ENCODE results near the gene BCAP31. TPM values are rescaled to one million over a fixed set of nuclear protein-coding genes. Genes with fewer than 3 reads are reported as not detected.
A peak's percentile ranks its signal among the peaks of the same experiment; 100 is the strongest.

The BCAP31 gene
- total and polyA plus RNA-seq, 4 donors = 101 to 130 (median 123) TPM

DNA sequence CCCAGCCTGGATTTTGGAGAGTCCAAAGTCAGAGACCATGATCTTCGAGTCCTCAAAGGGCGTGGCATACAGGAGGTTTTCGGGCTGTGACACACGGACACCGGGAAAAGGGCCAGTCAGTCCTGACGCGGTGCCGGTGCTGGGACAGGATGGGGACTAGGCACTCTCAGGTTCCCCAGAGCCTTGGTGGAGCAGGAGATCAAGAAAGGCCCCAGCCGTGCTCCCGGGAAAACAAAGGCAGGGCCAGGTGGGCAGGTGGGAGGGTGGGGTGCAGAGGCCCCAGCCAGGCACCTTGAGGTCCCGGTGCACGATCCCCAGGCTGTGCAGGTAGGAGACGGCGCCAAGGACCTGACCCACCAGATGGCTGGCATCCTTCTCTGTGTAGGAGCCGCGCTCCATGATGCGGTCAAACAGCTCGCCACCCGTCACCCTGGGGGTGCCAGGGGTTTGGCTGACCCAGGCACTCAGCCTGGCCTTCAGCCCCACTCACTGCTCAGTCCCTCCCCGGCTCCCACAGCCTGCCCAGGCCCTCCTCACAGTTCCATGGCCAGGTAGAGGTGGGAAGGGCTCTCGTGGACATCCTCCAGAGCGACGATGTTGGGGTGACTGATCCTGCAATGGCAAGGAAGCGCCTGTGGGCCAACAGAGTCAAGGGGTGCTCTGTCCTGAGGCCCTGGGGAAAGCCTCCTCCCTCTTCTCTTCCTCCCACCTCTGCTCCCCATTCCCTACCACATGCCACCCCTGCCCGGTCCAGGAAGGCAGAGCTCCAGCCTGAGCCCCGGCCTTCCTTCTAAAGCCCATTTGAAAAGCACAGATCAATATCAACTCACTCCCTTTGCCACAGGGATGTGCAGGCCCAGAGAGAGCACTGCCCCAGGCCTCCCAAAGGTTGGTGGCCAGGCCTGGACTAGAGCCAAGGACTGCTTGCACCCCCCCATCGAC lies 52.3 kb downstream of the BCAP31 start:
- 90 to 95% methylated on average over 23 to 27 of the region's 27 CpGs for WGBS, 2 donors
- intact Hi-C loops (cut with DNase I) = no loop called here

DNA sequence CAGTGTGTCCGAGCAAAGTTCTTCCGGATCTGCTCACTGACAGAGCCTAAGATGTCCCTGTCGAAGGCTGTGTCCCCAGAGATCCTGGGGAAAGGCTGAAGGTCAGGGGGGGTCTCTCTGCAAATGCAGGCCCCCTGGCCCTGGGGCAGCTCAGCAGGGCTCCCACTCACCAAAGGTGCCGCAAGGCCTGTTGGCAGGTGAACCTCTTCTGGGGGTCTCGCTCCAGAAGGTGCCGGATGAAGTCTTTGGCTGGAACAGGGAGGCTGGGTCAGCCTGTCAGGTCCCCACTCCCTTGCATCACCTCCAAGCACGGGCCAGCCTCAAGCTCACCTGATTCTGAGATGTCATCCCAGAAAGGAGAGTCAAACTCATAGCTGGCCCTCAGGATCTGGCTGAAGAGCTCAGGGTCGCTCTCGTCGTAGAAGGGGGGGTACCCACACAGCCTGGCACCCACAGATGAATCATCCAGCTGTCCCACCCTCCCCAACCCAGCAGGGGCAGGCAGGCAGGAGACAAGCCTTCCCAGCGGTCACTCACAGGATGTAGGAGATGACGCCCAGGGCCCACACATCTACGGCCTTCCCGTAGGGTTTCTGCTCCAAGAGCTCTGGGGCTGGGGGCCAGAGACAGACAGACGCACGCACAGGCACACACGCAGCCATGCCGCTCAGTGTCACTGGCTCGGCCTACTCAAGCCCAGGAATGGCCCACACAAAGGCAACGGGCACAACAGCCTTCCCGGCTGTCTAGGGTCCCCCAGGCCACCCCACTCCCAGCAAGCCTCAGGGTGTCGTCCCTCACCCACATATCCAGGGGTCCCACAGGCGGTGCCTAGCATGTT lies 53.2 kb downstream of the BCAP31 start:
- no peak overlapping the region for H3K27ac ChIP-seq (ENCODE audit: low read depth in 1 of 2, low read length in 2 of 2)
- WGBS, 2 donors = 89 to 95% methylated on average over 21 to 23 of the region's 23 CpGs
- H3K4me3 ChIP-seq (ENCODE audit: low read length in 2 of 2) = no peak overlapping the region
- no peaks in the 10 kb centered on the region for H3K27me3 ChIP-seq (ENCODE audit: control insufficient read depth in 1 of 2, insufficient read depth in 2 of 2, low read length in 1 of 2)
- peak in 1 of 2 donors; percentile 69 for DNase-seq
- H3K36me3 ChIP-seq (ENCODE audit: control insufficient read depth in 1 of 2, insufficient read depth in 2 of 2, low read length in 1 of 2) = no peaks in the 10 kb centered on the region
- no peaks in the 10 kb centered on the region for H3K4me1 ChIP-seq (ENCODE audit: control insufficient read depth in 1 of 2, insufficient read depth in 2 of 2, low read length in 2 of 2)
- intact Hi-C loops (cut with DNase I) = no loop called here
- H3K9me3 ChIP-seq (ENCODE audit: control insufficient read depth, low read length) = no peaks in the 10 kb centered on the region
- ATAC-seq (ENCODE audit: low FRiP score) = no peak

More for the DNA sequence above, 52.3 kb downstream of the BCAP31 start:
- Histone ChIP-seq H3K4me1 (ENCODE audit: control insufficient read depth in 1 of 2, insufficient read depth in 2 of 2, low read length in 2 of 2) (no peaks in the 10 kb centered on the region), H3K27me3 (ENCODE audit: control insufficient read depth in 1 of 2, insufficient read depth in 2 of 2, low read length in 1 of 2) (no peaks in the 10 kb centered on the region), H3K36me3 (ENCODE audit: control insufficient read depth in 1 of 2, insufficient read depth in 2 of 2, low read length in 1 of 2) (no peaks in the 10 kb centered on the region), H3K4me3 (ENCODE audit: low read length in 2 of 2) (no peak overlapping the region), H3K27ac (ENCODE audit: low read depth in 1 of 2, low read length in 2 of 2) (no peak overlapping the region), H3K9me3 (ENCODE audit: control insufficient read depth, low read length) (no peaks in the 10 kb centered on the region)
- DNase-seq (peak in 1 of 2 donors; percentile 66), ATAC-seq (ENCODE audit: low FRiP score) (no peak)

DNA sequence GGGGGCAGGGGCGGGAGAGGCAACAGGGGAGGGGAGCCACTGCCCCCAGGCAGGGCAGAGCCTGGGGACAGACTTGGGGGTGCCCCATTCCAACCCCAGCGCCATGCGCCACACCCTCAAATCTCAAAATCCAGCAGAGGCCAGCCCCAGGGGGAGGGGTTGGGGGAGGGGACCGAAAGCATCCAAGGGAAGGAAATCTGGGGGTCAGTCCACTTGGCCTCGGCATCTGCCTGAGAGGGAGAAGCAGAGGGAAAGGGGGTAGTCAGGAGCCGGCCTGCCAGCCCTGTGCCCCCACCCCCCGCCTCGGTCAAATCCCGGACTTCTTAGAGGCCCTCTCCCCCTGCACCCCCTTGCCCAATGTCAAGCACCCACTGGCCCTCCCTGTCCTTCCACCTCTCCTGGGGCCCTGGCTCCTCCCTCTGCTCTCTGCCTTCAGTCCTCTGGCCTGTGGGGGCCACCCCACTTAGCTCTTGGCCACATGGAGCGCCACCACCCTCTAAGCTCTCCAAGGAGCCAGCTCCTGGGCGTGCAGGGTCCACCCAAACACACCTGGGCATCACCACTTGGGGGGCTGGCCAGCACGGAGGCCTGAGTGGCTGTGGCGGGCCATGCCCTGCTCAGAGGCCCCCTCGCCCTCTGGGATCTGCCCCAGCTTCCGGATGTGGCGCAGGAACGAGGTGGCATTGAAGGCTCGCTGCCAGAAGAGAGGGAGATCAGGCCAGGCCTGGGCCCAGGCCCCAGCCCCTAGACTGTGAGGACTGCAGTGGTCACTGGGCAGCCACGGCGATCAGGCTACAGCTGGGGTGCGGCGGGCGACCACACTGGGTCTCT lies 54.1 kb downstream of the BCAP31 start:
- no peaks in the 10 kb centered on the region for H3K4me1 ChIP-seq (ENCODE audit: control insufficient read depth in 1 of 2, insufficient read depth in 2 of 2, low read length in 2 of 2)
- ATAC-seq (ENCODE audit: low FRiP score) (no peak), DNase-seq (peak in 1 of 2 donors; percentile 61)
- H3K27ac ChIP-seq (ENCODE audit: low read depth in 1 of 2, low read length in 2 of 2) = no peak overlapping the region
- intact Hi-C loops (cut with DNase I) = loop anchor here (2.0 to 5.0 kb wide), 3 partner anchors 63 to 115 kb away; no protein-coding TSS in a partner anchor
- WGBS, 2 donors = 85% methylated on average over 22 to 23 of the region's 23 CpGs
- H3K27me3 ChIP-seq (ENCODE audit: control insufficient read depth in 1 of 2, insufficient read depth in 2 of 2, low read length in 1 of 2) = no peaks in the 10 kb centered on the region
- H3K9me3 ChIP-seq (ENCODE audit: control insufficient read depth, low read length) = no peaks in the 10 kb centered on the region
- H3K36me3 ChIP-seq (ENCODE audit: control insufficient read depth in 1 of 2, insufficient read depth in 2 of 2, low read length in 1 of 2) = no peaks in the 10 kb centered on the region
- no peak overlapping the region for H3K4me3 ChIP-seq (ENCODE audit: low read length in 2 of 2)

DNA sequence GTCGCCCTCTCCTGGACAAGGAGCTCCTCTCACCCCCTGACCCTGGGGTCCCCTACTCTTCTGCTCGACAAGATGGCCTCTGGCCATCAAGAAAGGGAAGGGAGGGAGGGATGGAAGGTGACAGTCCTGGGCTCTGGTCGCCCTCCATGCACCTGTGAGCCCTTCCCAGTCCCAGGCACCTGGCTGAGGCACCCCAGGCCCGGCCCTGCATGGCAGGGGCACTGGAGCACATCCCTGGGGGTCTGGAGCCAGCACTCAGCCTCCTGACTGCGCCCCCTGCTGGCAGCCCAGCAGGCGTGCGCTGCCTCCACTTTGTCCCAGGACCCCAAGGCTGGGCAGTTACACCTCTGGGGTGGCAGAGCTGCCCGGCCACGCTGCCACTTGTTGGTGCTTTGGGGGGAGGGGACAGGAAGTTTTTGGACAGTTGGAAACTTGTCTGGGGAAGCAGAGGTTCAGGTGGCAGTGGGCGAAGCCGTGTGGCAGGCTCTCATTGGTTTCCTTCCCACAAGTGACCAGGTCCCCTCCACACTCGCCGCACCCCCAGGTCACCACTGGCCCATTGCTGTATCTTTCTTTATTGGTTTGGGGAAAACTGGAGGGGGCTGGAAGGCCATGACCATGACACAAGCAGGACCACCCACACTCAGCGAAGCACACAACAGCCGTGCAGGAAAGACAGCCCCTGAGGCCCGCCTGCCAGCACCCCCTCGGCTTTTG lies 54.9 kb downstream of the BCAP31 start:
- Histone ChIP-seq H3K4me3 (ENCODE audit: low read length in 2 of 2) (no peak overlapping the region), H3K4me1 (ENCODE audit: control insufficient read depth in 1 of 2, insufficient read depth in 2 of 2, low read length in 2 of 2) (no peaks in the 10 kb centered on the region), H3K27ac (ENCODE audit: low read depth in 1 of 2, low read length in 2 of 2) (no peak overlapping the region), H3K9me3 (ENCODE audit: control insufficient read depth, low read length) (no peaks in the 10 kb centered on the region), H3K27me3 (ENCODE audit: control insufficient read depth in 1 of 2, insufficient read depth in 2 of 2, low read length in 1 of 2) (no peaks in the 10 kb centered on the region), H3K36me3 (ENCODE audit: control insufficient read depth in 1 of 2, insufficient read depth in 2 of 2, low read length in 1 of 2) (no peaks in the 10 kb centered on the region)
- ATAC-seq (ENCODE audit: low FRiP score) (no peak), DNase-seq (peak in 1 of 2 donors; percentile 73)
- intact Hi-C loops (cut with DNase I) = loop anchor here (2.0 to 5.0 kb wide), 3 partner anchors 62 to 115 kb away; no protein-coding TSS in a partner anchor
- WGBS, 2 donors = 57 to 58% methylated on average over 17 of the region's 17 CpGs

DNA sequence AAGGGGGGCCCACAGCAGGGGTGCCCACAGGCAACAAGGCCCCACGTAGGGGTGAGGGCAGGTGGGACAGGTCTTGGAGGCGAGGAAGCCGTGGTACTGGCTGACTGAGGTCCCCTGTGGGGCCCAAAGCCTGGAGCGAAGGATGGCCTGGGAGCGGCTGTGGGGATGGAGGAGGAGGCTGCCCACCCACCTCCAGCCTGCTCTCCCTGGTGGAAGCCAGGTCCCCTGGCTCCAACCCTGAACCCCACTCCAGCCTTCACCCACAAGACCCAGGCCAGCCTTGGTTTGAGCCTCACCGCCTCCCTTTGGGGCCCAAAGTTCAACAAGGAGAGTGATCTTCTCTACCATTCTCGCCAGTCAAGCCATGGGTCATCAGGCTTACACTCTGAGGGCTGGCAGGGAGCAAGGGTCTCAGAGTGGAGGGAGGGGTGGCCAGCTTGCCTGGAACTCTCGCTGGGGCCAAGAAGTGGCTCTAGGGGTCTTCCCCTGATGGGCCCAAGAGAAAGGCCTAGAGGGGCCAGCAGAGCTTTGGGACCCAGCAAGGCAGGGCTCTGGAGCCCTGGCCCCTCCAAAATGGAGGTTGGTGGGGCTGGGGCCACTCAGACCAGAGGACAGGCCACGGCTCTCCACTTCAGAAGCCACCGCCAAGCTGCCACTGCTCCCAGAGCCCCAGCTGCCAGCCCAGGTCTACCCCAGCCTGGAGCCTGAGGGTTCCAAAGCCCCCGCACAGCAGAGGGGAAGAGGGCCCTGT lies 55.6 kb downstream of the BCAP31 start:
- H3K4me3 ChIP-seq (ENCODE audit: low read length in 2 of 2) = no peak overlapping the region
- H3K4me1 ChIP-seq (ENCODE audit: control insufficient read depth in 1 of 2, insufficient read depth in 2 of 2, low read length in 2 of 2) = no peaks in the 10 kb centered on the region
- H3K9me3 ChIP-seq (ENCODE audit: control insufficient read depth, low read length) = no peaks in the 10 kb centered on the region
- ATAC-seq (ENCODE audit: low FRiP score) = no peak
- 89 to 90% methylated on average over 11 of the region's 11 CpGs for WGBS, 2 donors
- peak in 1 of 2 donors; percentile 53 for DNase-seq
- no peak overlapping the region for H3K27ac ChIP-seq (ENCODE audit: low read depth in 1 of 2, low read length in 2 of 2)
- no peaks in the 10 kb centered on the region for H3K27me3 ChIP-seq (ENCODE audit: control insufficient read depth in 1 of 2, insufficient read depth in 2 of 2, low read length in 1 of 2)
- H3K36me3 ChIP-seq (ENCODE audit: control insufficient read depth in 1 of 2, insufficient read depth in 2 of 2, low read length in 1 of 2) = no peaks in the 10 kb centered on the region
- intact Hi-C loops (cut with DNase I) = loop anchor here (2.0 to 5.0 kb wide), 3 partner anchors 61 to 114 kb away; no protein-coding TSS in a partner anchor

DNA sequence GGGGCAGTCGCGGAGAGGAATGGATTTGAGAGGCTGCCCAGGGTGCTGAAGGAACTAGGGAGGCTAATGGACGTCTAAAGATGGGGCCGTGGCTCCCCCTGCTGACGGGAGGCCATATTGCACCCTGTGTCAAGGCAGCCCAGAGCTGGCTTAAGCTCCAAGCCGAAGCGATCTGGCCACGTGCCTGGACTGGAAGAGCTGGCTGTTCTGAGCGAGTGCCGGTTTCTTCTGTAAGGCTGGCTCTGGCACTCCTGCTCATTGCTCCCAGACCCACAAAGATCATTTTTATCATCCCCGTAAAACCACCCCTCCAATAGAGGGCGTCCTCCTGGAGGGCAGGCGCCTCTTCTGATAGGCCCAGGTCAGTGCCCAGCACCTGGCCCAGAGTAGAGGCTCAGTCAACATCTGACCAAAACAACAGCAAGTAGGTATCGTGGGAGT lies 56.2 kb downstream of the BCAP31 start:
- Histone ChIP-seq H3K9me3 (ENCODE audit: control insufficient read depth, low read length) (no peaks in the 10 kb centered on the region), H3K36me3 (ENCODE audit: control insufficient read depth in 1 of 2, insufficient read depth in 2 of 2, low read length in 1 of 2) (no peaks in the 10 kb centered on the region), H3K4me3 (ENCODE audit: low read length in 2 of 2) (no peak overlapping the region), H3K27ac (ENCODE audit: low read depth in 1 of 2, low read length in 2 of 2) (no peak overlapping the region), H3K4me1 (ENCODE audit: control insufficient read depth in 1 of 2, insufficient read depth in 2 of 2, low read length in 2 of 2) (no peaks in the 10 kb centered on the region), H3K27me3 (ENCODE audit: control insufficient read depth in 1 of 2, insufficient read depth in 2 of 2, low read length in 1 of 2) (no peaks in the 10 kb centered on the region)
- DNase-seq (peak; percentile 88 to 94), ATAC-seq (ENCODE audit: low FRiP score) (peak; percentile 77)
- intact Hi-C loops (cut with DNase I) = loop anchor here (2.0 to 5.0 kb wide), 3 partner anchors 61 to 113 kb away; no protein-coding TSS in a partner anchor
- 14 to 43% methylated on average over 12 to 14 of the region's 14 CpGs for WGBS, 2 donors

DNA sequence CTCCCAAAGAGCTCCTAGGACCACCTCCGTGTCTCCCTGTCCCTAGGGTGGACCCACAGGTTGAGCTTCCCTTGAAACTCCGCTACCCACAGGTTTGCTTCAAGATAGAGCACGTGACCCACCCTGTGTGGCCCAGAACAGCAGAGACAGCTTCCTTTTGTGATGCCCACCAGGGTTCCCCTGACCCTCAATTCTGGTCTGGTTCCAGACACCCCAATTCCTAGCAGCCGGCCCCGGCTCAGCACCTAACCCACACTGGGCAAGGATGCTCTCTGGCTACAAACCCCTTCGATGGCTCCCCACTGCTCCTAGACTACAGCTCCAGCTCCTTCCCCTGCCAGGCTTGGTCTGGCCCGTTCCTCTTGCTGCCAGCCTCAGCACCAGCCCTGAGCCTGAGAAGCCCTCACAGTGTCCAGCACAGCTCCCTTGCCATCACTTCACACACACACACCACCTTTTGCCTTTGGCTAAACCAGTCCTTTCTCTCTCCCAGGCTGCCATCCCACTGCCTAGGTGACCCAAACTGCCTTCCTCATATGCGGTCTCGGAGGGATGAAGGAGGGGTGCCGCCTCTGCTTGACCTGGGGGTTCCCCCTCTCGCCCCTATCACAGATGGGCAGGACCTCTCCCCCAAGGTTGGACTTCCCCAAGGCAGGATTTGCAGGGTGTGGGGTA lies 56.8 kb downstream of the BCAP31 start:
- H3K27me3 ChIP-seq (ENCODE audit: control insufficient read depth in 1 of 2, insufficient read depth in 2 of 2, low read length in 1 of 2) = no peaks in the 10 kb centered on the region
- no peaks in the 10 kb centered on the region for H3K4me1 ChIP-seq (ENCODE audit: control insufficient read depth in 1 of 2, insufficient read depth in 2 of 2, low read length in 2 of 2)
- no peak for ATAC-seq (ENCODE audit: low FRiP score)
- no peak overlapping the region for H3K4me3 ChIP-seq (ENCODE audit: low read length in 2 of 2)
- no peaks in the 10 kb centered on the region for H3K9me3 ChIP-seq (ENCODE audit: control insufficient read depth, low read length)
- WGBS, 2 donors = 64 to 65% methylated on average over 11 of the region's 11 CpGs
- intact Hi-C loops (cut with DNase I) = loop anchor here in 1 of 2 donors (5.0 kb wide), 2 partner anchors 60 to 110 kb away; no protein-coding TSS in a partner anchor
- peak in 1 of 2 donors; percentile 41 for DNase-seq
- H3K36me3 ChIP-seq (ENCODE audit: control insufficient read depth in 1 of 2, insufficient read depth in 2 of 2, low read length in 1 of 2) = no peaks in the 10 kb centered on the region
- no peak overlapping the region for H3K27ac ChIP-seq (ENCODE audit: low read depth in 1 of 2, low read length in 2 of 2)

Measured in aorta (tissue), 5 donors.